HTERT RPE-1 (cell line): ENCODE measurements around the gene MVB12A.

Experiments used
- in situ Hi-C: fragments of 300-500 bp; cut with MboI; formaldehyde crosslinking; loops from 4 replicates; pipeline ENCODE4 v1.14.3; 2020; ENCODE audit warnings: low sequenced_read_pairs

Gene MVB12A

DNA sequence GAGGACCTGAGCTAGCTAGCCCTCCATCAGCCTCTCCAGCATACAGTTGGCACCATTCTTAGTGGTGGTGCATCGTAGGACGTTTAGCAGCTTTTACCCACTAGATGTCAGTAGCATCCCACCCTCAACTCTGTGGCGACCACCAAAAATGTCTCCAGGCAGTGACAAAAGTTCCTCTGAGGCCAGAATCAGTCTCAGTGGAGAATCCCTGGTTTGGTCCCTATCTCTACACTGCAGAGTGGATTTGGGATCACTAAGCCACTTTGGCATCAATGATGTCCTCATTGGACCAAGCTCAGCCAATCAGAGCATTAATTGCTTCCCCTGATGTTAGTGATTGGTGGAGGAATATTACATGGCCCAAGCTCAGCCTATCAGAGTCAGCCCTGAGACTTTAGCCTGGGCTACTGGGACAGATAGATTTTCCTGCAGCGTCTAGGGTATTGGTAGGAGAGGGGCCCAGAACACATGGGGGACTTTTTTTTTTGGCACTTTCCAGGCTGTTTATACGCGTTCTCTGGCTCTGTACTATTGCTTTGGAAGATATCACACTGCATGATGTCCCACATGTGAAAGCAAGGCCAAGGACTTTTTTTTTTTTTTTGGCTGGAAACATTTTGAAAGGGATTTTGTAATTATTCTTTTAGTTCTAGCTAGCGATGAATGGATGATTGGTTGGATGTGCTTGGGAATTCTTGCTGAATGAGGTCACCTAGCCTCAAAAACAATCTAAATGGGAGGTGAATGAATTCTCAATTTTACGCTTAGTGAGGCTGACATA, 21.6 kb downstream of the MVB12A start:
- in situ Hi-C loops, result no loop called here

- in situ Hi-C loops, result no loop called here
Measured at GRCh38 chr19:17445526-17446165, 25.8 kb downstream of the MVB12A start.

DNA sequence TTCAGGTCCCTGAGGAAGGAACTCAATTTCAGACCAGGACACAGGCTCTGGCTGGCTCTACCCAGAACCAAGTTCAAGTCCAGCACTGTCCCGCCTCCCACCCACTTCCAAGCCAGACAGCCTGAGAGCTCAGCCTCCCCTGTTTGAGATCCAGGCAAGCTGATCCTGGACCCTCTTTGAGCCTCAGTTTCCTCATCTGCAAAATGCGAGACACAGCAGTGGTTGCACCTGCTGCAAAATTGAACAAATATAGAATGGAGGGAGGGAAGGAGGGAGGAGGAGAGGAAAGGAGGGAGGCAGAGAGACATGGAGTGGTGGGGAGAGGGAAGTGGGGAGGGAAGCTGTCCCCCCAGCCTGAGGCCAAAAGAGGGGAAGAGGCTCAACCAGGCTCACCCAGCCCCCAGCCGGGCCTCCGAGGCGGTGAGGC, 27.9 kb downstream of the MVB12A start:
- in situ Hi-C loops, result no loop called here

DNA sequence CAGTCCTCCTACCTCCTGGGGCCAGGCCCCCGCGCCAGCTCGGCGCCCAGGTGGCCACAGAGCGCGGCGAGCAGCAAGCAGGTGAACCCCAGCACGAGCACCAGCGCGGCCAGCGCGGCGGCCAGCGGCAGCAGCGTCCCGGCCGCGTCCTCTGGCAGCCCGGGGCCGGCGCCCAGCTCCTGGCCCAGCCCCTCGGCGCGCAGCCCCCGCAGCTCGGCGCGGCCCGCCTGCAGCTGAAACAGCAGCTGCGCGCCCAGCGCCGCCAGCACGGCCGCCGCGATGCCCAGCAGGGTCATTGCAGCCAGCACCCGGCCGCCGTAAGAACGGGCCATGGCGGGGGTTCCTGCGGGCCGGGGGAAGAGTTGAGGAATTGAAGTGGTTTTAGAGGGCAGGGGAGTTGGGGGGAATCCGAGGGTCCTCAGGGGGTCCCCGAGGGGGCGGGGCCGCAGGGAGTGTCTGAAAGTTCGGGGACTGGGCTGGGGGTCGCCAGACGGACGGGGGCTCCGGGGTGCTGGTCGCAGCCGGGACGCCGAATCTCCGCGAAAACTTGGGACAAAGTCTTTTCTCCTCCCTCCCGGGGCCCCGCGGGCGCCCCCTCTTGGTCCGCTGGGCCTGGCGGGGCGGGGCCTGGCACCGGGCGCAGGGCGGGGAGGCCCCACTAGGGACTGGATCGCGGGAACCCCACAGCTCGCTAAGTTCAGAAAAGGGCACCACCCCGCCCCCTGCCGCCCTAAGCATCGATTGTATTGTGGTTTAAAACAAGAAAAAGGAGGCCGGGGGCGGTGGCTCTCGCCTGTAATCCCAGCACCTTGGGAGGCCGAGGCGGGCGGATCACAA, 28.5 kb downstream of the MVB12A start, which contains the start of gene TMEM221:
TSS of gene TMEM221 (minus strand) at position 538 of the 837 bp plus-strand sequence. CDS start at position 332, 206 bp downstream.
- in situ Hi-C loops, result no loop called here

GRCh38 chr19:17450264-17451075, 30.6 kb downstream of the MVB12A start:
- in situ Hi-C loops, result no loop called here

GRCh38 chr19:17451820-17452219, 32.0 kb downstream of the MVB12A start:
- in situ Hi-C loops, result no loop called here

- in situ Hi-C loops, result no loop called here
Measured at GRCh38 chr19:17454576-17455071, 34.8 kb downstream of the MVB12A start.

DNA sequence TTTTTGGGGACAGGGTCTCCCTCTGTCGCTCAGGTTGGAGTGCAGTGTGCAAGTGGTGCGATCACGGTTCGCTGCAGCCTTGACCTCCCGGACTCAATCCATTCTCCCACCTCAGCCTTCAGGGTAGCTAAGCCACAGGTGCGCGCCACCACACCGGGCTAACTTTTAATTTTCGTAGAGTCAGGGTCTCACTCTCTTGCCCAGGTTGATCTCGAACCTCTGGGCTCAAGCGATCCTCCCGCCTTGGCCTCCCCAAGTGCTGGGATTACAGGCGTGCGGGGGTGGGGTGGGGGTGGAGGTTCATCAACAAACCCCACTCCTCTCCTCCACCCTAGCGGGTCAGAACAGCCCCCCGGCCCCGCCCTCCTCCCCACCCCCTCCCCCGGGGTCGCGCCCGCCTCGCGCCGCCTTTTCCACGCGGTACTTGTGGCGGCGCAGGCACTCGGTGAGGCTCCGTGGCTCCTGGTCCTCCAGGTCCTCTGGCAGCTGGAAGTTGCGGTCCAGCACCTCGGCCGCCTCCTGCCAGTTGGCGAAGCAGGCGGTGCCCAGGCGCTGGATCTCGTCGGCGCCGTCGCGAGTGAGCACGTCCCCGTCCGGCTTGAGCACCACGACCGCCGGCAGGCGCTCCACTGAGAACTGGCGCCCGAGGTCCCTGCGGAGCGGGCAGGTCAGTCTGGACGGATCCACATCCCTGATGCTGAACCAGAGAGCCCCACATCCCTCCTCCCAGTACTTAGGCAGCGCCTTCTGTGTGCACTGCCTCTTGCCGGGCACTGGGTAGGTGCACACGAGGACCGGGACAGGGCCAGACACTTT, 35.7 kb downstream of the MVB12A start:
- in situ Hi-C loops, result no loop called here

DNA sequence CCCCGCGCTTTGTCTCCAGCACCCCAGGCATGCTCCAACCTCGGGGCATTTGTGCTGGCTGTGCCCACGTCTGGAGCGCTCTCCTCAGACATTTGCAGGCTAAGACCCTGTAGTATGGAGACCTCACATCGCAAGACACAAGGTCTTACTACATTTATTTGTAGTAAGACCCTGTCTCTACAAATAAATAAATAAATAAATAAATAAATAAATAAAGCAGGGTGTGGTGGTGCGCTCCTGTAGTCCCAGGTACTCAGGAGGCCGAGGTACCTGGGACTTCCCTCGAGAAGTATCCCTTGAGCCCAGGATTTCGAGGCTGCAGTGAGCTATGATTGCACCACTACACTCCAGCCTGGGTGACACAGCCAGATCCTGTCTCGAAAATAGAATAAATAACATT, 36.3 kb downstream of the MVB12A start:
- in situ Hi-C loops, result no loop called here

- in situ Hi-C loops, result no loop called here
Measured at GRCh38 chr19:17457616-17458015, 37.8 kb downstream of the MVB12A start.

DNA sequence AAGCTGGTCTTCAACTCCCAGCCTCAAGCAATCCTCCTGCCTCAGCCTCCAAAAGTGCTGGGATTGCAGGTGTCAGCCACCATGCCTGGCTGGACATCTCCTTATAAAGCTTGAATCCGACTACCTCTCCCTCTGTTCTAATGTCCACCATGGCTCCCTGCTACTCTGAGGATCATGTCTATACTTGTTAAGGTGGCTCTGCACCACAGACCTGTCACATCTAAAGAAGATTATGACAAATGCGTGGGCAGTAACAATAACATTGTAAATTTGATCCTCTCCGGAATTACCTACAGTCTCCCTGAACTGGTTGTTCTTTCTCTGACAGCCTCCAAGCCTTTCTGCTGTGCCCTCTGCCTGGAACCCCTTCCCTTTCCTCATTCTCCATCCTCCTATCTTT, 39.1 kb downstream of the MVB12A start:
- in situ Hi-C loops, result no loop called here

DNA sequence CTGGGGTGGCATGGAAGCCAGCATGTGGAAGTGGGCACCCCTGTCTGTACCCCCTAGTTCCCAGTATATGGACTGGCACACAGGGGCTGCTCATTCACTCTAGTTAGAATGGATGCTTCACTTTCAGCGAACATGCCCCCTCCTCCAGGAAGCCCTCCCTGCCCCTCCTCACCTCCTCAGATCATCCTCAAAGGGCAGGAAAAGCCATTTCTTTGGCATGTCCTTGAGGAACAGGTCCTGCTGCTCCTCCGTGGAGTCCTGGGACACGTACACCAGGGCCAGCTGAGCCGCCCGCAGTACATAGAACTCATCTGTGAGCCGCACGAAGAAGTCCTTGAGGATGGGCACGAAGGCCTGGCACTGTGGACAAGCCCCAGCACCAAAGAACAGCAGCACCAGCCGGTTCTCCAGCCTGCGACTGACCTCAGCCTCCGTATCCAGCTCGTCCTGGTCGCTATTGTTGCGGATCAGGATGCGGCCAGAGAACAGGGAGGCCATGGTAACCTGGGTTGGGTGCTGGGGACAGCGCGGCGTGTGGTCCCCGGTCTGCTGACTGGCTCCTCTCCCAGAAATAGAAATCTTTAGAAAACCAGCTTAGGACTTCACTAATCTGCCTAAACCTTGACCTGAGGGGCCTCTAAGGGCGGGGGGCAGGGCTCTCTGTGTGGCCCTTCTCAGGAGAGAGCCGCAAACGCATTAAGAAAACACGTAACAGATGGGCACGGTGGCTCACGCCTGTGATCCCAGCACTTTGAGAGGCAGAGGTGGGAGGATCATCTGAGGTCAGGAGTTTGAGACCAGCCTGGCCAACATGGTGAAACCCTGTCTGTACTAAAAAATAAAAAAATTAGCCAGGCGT, 40.8 kb downstream of the MVB12A start, which contains the start of gene NXNL1:
TSS of gene NXNL1 (minus strand) at position 555 of the 859 bp plus-strand sequence. CDS start at position 498, 57 bp downstream.
- in situ Hi-C loops, result no loop called here

- in situ Hi-C loops, result no loop called here
Measured at GRCh38 chr19:17466487-17466850, 46.6 kb downstream of the MVB12A start.

- in situ Hi-C loops, result no loop called here
Measured at GRCh38 chr19:17467471-17468301, 47.8 kb downstream of the MVB12A start.

- in situ Hi-C loops, result no loop called here
Measured at GRCh38 chr19:17468302-17469091, 48.6 kb downstream of the MVB12A start.

GRCh38 chr19:17469092-17469480, 49.2 kb downstream of the MVB12A start:
- in situ Hi-C loops, result no loop called here

DNA sequence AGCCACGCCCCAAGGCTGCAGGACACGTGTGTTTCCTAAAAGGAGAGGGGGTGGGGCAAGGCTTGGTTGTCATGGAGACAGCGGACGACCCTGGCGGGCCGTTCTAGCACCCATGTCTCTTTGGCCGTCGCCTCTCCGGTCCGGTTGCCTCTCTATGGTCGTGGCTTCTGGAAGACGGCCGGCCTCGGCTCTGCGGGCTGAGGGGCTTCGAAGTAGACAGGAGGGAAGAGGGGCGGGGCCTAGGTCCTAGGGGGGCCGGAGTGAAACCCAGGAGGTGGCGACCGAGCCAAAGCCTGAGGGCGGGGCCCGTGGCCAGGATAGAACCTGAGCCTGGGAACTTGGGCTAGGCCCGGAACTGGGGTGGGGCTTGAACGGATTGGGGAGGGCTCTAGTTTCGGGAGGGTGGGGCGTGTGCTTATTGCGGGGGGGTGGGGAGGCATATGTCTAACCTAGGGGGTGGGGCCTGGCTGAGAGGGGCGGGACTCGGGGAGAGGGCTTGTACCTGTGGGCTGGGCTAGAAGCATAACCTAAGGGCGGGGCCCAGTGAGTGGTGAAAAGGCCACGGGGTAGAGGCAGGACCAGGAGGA, 49.7 kb downstream of the MVB12A start:
- in situ Hi-C loops, result no loop called here
